ENCODE data around the gene SERPINB5.

DNA sequence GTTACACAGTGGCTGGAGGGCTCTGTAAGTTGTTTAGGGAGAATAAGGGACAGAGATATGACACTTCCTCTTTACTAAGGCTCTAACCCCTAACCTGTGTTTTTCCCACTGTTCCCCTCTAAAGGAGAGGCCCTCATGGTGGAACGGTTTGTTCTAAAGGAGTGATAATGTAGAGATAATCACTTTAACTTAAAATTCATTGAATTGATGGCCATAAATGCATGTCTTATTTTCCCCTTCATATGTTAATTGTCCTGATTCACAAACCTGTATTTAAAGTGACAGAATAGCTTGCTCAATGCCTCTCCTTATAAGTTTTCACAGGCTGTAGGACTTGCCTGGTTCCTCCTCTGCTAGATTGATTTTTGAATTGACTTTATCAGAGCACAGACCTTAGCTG, 65.3 kb downstream of the SERPINB5 start, which contains the start of gene SERPINB12:
- TF ChIP-seq, protein P1, sequence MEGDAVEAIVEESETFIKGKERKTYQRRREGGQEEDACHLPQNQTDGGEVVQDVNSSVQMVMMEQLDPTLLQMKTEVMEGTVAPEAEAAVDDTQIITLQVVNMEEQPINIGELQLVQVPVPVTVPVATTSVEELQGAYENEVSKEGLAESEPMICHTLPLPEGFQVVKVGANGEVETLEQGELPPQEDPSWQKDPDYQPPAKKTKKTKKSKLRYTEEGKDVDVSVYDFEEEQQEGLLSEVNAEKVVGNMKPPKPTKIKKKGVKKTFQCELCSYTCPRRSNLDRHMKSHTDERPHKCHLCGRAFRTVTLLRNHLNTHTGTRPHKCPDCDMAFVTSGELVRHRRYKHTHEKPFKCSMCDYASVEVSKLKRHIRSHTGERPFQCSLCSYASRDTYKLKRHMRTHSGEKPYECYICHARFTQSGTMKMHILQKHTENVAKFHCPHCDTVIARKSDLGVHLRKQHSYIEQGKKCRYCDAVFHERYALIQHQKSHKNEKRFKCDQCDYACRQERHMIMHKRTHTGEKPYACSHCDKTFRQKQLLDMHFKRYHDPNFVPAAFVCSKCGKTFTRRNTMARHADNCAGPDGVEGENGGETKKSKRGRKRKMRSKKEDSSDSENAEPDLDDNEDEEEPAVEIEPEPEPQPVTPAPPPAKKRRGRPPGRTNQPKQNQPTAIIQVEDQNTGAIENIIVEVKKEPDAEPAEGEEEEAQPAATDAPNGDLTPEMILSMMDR (IDR thresholded peaks at IDR 0.05), result no peak
- no peak for TF ChIP-seq POLR2A (IDR thresholded peaks at IDR 0.05)
- TF ChIP-seq POLR2AphosphoS5 (IDR thresholded peaks at IDR 0.05), result no peak
- TF ChIP-seq EP300 (IDR thresholded peaks at IDR 0.05), result no peak
